K562 (cell line): ENCODE results near the gene MKRN2OS. TPM values are rescaled to one million over a fixed set of nuclear protein-coding genes. Genes with fewer than 3 reads are reported as not detected.
A peak's percentile ranks its signal among the peaks of the same experiment; 100 is the strongest.

ENCODE experiments used
- ATAC-seq: fragments of 200-7000 bp; cut with Tn5 transposase; 3 replicates; pipeline ENCODE4 v1.9.1; 2020; ENCODE audit warnings: moderate library complexity
- BruUV-seq: library from RNA; stranded (reverse); fragments of 400-500 nt; replicated peaks from 2 replicates; lab custom pipeline; 2021; lab: Mats Ljungman, UMichigan
- CTCF ChIA-PET: fragments of 300-600 bp; formaldehyde crosslinking; extraction: SDS; loops from one replicate; lab custom pipeline; 2021; ENCODE audit warnings: low intra/inter-chr PET ratio; lab: Yijun Ruan, JAX
- POLR2A ChIA-PET: fragments of 300-600, 350-650 bp; sonication (Branson Sonifier 250); formaldehyde crosslinking; extraction: SDS; loops from one replicate; lab custom pipeline; 2021; ENCODE audit warnings: antibody characterized with exemption, inconsistent platforms; lab: Yijun Ruan, JAX
- DNase-seq, 4 experiments: peaks; one replicate each; pipeline versions ENCODE4 v3.0.0 to v3.0.0-alpha.2; 2011 to 2018; ENCODE audit warnings: low spot score in 3 of 4, mixed read lengths in 3 of 4; ENCODE audit errors: extremely low read depth in 1 of 4
- FAIRE-seq: peaks from 2 replicates; lab custom pipeline; 2011; peaks lifted over from hg19 to GRCh38; lab: Jason Lieb, UNC
- H2AFZ ChIP-seq: 2 replicates; pipeline ENCODE4 v1.6.0; 2011; ENCODE audit warnings: low read depth, low read length, control low read depth, inconsistent platforms
- H3K27ac ChIP-seq: fragments of 200-600 bp; 3 replicates; pipeline ENCODE4 v1.8.0; 2011; ENCODE audit warnings: low read depth, mild to moderate bottlenecking, control low read depth, inconsistent platforms, low read length, moderate library complexity, mixed read lengths; ENCODE audit errors: extremely low read depth
- H3K27me3 ChIP-seq, 2 experiments: fragments of 300-600 bp in 1 of 2; 2 replicates in 1 of 2; 3 replicates in 1 of 2; pipeline versions ENCODE4 v1.6.0 to v1.8.0; 2011; ENCODE audit warnings: inconsistent platforms in 2 of 2, low read length in 2 of 2, mild to moderate bottlenecking in 1 of 2, mixed read lengths in 1 of 2, moderate library complexity in 1 of 2; ENCODE audit not compliant: control insufficient read depth in 2 of 2, insufficient read depth in 2 of 2
- H3K36me3 ChIP-seq: fragments of 300-600 bp; 3 replicates; pipeline ENCODE4 v1.8.0; 2011; ENCODE audit warnings: mild to moderate bottlenecking, low read length, inconsistent platforms; ENCODE audit not compliant: control insufficient read depth, insufficient read depth
- H3K4me1 ChIP-seq, 2 experiments: fragments of 200-600 bp in 1 of 2; replicated peaks in 1 of 2; 2 replicates in 1 of 2; 3 replicates in 1 of 2; pipeline versions ENCODE4 v1.5.1 to v1.8.0; 2011; ENCODE audit warnings: inconsistent platforms in 2 of 2, low read length in 2 of 2, mild to moderate bottlenecking in 1 of 2, mixed read lengths in 1 of 2, moderate library complexity in 1 of 2; ENCODE audit not compliant: control insufficient read depth in 2 of 2, insufficient read depth in 2 of 2
- H3K4me2 ChIP-seq: 2 replicates; pipeline ENCODE4 v1.6.1; 2011; ENCODE audit warnings: low read length, control low read depth, inconsistent platforms, mixed read lengths; ENCODE audit not compliant: insufficient read depth
- H3K4me3 ChIP-seq: fragments of 200-600 bp; sonication (generic), shearing (Covaris generic); 2 replicates; pipeline ENCODE4 v1.5.1; 2016; ENCODE audit warnings: control low read depth, inconsistent platforms
- H3K79me2 ChIP-seq: fragments of 200-600 bp; 3 replicates; pipeline ENCODE4 v1.8.0; 2011; ENCODE audit warnings: low read length, inconsistent platforms; ENCODE audit not compliant: control insufficient read depth, insufficient read depth
- H3K9ac ChIP-seq, 2 experiments: 2 replicates each; pipeline versions ENCODE4 v1.6.0 to v1.6.1; 2011; ENCODE audit warnings: low read depth in 2 of 2, low read length in 2 of 2, control low read depth in 1 of 2, inconsistent platforms in 1 of 2, mild to moderate bottlenecking in 1 of 2, mixed read lengths in 1 of 2; ENCODE audit not compliant: insufficient read depth in 1 of 2
- H3K9me1 ChIP-seq: one replicate; pipeline ENCODE4 v1.6.0; 2011; ENCODE audit warnings: inconsistent platforms, mild to moderate bottlenecking, low read length, moderate library complexity; ENCODE audit not compliant: control insufficient read depth, insufficient read depth
- H3K9me3 ChIP-seq: replicated peaks from 2 replicates; pipeline ENCODE4 v1.5.1; 2011; ENCODE audit warnings: low read depth, low read length, inconsistent platforms; ENCODE audit not compliant: control insufficient read depth, insufficient read depth
- H4K20me1 ChIP-seq: replicated peaks from 2 replicates; pipeline ENCODE4 v1.6.1; 2011; ENCODE audit warnings: low read length, inconsistent platforms, mixed read lengths; ENCODE audit not compliant: control insufficient read depth, insufficient read depth
- ADNP ChIP-seq: fragments of 200-800 bp; sonication (Bioruptor generic); IDR thresholded peaks from 2 replicates; pipeline ENCODE4 v1.6.1; 2016; ENCODE audit warnings: missing genetic modification characterization, missing compliant biosample characterization
- BACH1 ChIP-seq: fragments of 200-800 bp; sonication (Bioruptor generic); IDR thresholded peaks from 2 replicates; pipeline ENCODE4 v1.6.1; 2016; ENCODE audit warnings: missing genetic modification characterization, missing compliant biosample characterization
- CSDE1 ChIP-seq, 2 experiments: fragments of 450-650 bp; IDR thresholded peaks; 2 replicates each; pipeline ENCODE4 v1.6.1; 2016; ENCODE audit warnings: mild to moderate bottlenecking in 1 of 2
- HDAC6 ChIP-seq: IDR thresholded peaks from 2 replicates; pipeline ENCODE4 v1.6.1; 2012; ENCODE audit warnings: low read depth, mild to moderate bottlenecking, control low read depth, inconsistent platforms, low read length, moderate library complexity
- MEIS2 ChIP-seq: fragments of 450-650 bp; IDR thresholded peaks from 2 replicates; pipeline ENCODE4 v1.6.1; 2014; ENCODE audit warnings: mild to moderate bottlenecking; ENCODE audit not compliant: partially characterized antibody
- NFRKB ChIP-seq: fragments of 450-650 bp; IDR thresholded peaks from 2 replicates; pipeline ENCODE4 v1.6.1; 2016; ENCODE audit warnings: low read depth
- NUFIP1 ChIP-seq: fragments of 450-650 bp; IDR thresholded peaks from 2 replicates; pipeline ENCODE4 v1.6.1; 2018; ENCODE audit not compliant: partially characterized antibody
- RBM15 ChIP-seq: fragments of 200-400 bp; formaldehyde crosslinking; IDR thresholded peaks from 2 replicates; pipeline ENCODE4 v1.6.1; 2018; ENCODE audit warnings: mild to moderate bottlenecking, low read length, moderate library complexity; ENCODE audit not compliant: insufficient read depth
- SNAPC5 ChIP-seq: fragments of 250-450 bp; sonication (Bioruptor Pico); IDR thresholded peaks from 2 replicates; pipeline ENCODE4 v1.8.0; 2021; ENCODE audit warnings: moderate library complexity, mild to moderate bottlenecking, inconsistent platforms
- SP2 ChIP-seq: IDR thresholded peaks from 2 replicates; pipeline ENCODE4 v1.6.1; 2011; ENCODE audit warnings: mild to moderate bottlenecking, low read depth, low read length, moderate library complexity; ENCODE audit not compliant: poor library complexity, severe bottlenecking; ENCODE audit errors: extremely low read depth
- ZNF134 ChIP-seq: fragments of 250-450 bp; sonication (Bioruptor Pico); conservative IDR thresholded peaks from 2 replicates; pipeline ENCODE4 v1.4.0; 2020
- ZNF3 ChIP-seq: fragments of 250-450 bp; sonication (Bioruptor Pico); IDR thresholded peaks from 2 replicates; pipeline ENCODE4 v1.5.0; 2021; ENCODE audit warnings: mild to moderate bottlenecking, moderate library complexity
- WGBS: fragments of 100-300 bp; shearing (Covaris generic); methylation state at CpG from one replicate; pipeline ENCODE4 v1.1.6; 2016; ENCODE audit warnings: low coverage, mixed read lengths; ENCODE audit not compliant: insufficient coverage; ENCODE audit errors: missing lambda C conversion rate; 5-methylcytosine and 5-hydroxymethylcytosine counted together
- in situ Hi-C: fragments of 300-500 bp; cut with MboI; formaldehyde crosslinking; loops from 4 replicates; pipeline ENCODE4 v1.15.0; 2018; ENCODE audit warnings: inconsistent platforms, mixed read lengths
- intact Hi-C: fragments of 100-400 bp; cut with micrococcal nuclease; formaldehyde crosslinking; loops from 2 replicates; pipeline ENCODE4 v1.14.2; 2022
- polyA plus RNA-seq, 8 experiments: library from polyadenylated mRNA; depleted of rRNA in 4 of 8; stranded (reverse) in 5 of 8; unstranded in 3 of 8; fragments of >200 nt; fragmentation: Nextera tagmentation in 2 of 8; fragmentation: Illumina TruSeq in 1 of 8; extraction: Ambion mirVana in 2 of 8; extraction: Trizol in 1 of 8; gene quantifications; 2 replicates each; pipeline versions ENCODE4 v1.2.1 to v1.2.3, GENCODE V29; 2011 to 2014; ENCODE audit warnings: inconsistent platforms in 1 of 8, missing spikeins in 1 of 8
- total RNA-seq, 7 experiments: library from RNA; depleted of rRNA in 6 of 7; stranded (reverse); fragments of >200 nt in 6 of 7; fragmentation: Illumina TruSeq in 2 of 7; extraction: Trizol in 2 of 7; gene quantifications; 2 replicates each; pipeline versions ENCODE4 v1.2.1 to v1.2.3, GENCODE V29; 2011 to 2021; ENCODE audit warnings: low replicate concordance in 1 of 7

The MKRN2OS gene
- total and polyA plus RNA-seq, 9 of the 15 experiments (the other 6 are each of a cell fraction or from before 2014, with no cell fraction given), result 0.11 to 0.27 (median 0.17) TPM; not detected in 6

- ChIA-PET POLR2A (interaction anchor here (0.5 to 1.8 kb wide), 6 partner anchors 9 to 79 kb away, joined by 3 to 7 read pairs (median 4); no protein-coding TSS in a partner anchor), CTCF (no interaction called here)
- H3K9me3 ChIP-seq, result no peaks in the 10 kb centered on the region
- intact Hi-C loops (no loop called here), in situ Hi-C loops (no loop called here)
- H3K4me1 ChIP-seq, result no peaks in the 10 kb centered on the region
- WGBS, result 92% methylated on average over 6 of the region's 6 CpGs
- DNase-seq (no peak), ATAC-seq (peak; percentile 24; the same call in 1 of the 3 replicates), FAIRE-seq (no peak)
- BruUV-seq, result no TSS peak
- TF ChIP-seq SP2 (peak; percentile 1), ZNF134 (CRISPR knock-in tag) (no peak)
- no peak overlapping the region for H3K4me3 ChIP-seq
- no peak overlapping the region for H3K27ac ChIP-seq
- H3K9ac ChIP-seq, result no peak overlapping the region
- no peak overlapping the region for H2AFZ ChIP-seq
- H4K20me1 ChIP-seq, result no peaks in the 10 kb centered on the region
- H3K4me2 ChIP-seq, result no peak overlapping the region
- H3K27me3 ChIP-seq, result no peaks in the 10 kb centered on the region
- H3K79me2 ChIP-seq, result no peaks in the 10 kb centered on the region
- H3K36me3 ChIP-seq, result peaks cover 93% of the 10 kb centered on the region
- no peaks in the 10 kb centered on the region for H3K9me1 ChIP-seq
Observed at GRCh38 chr3:12574131-12574530, 28.8 kb upstream of the MKRN2OS start.

- no peaks in the 10 kb centered on the region for H3K9me3 ChIP-seq
- H3K4me1 ChIP-seq, result no peaks in the 10 kb centered on the region
- no peak overlapping the region for H3K27ac ChIP-seq
- DNase-seq (no peak), FAIRE-seq (no peak), ATAC-seq (no peak)
- BruUV-seq, result no TSS peak
- in situ Hi-C loops, result no loop called here
- peaks cover 84% of the 10 kb centered on the region for H3K36me3 ChIP-seq
- ChIA-PET CTCF (no interaction called here), POLR2A (interaction anchor here (1.1 to 4.0 kb wide), 3 partner anchors 9 to 15 kb away, joined by 4 to 23 read pairs (median 5); partner anchors contain the start of gene MKRN2)
- TF ChIP-seq NFRKB (no peak), MEIS2 (no peak), RBM15 (no peak), ADNP (tag) (no peak), ZNF3 (no peak), BACH1 (tag) (no peak), CSDE1 (IDR thresholded peaks at IDR 0.05) (no peak), SNAPC5 (CRISPR knock-in tag) (no peak), NUFIP1 (no peak), HDAC6 (no peak)
- H3K4me3 ChIP-seq, result no peak overlapping the region
- no peak overlapping the region for H3K4me2 ChIP-seq
- intact Hi-C loops, result no loop called here
- peaks cover 18% of the 10 kb centered on the region for H3K79me2 ChIP-seq
- H4K20me1 ChIP-seq, result no peaks in the 10 kb centered on the region
- H2AFZ ChIP-seq, result no peak overlapping the region
- WGBS, result 90% methylated on average over 11 of the region's 11 CpGs
- peak overlapping the region in 1 of 2 experiments; percentile 47; a peak in 1 of 4 replicates for H3K9ac ChIP-seq
- no peaks in the 10 kb centered on the region for H3K27me3 ChIP-seq
- H3K9me1 ChIP-seq, result no peaks in the 10 kb centered on the region
Observed at GRCh38 chr3:12571986-12572385, 26.7 kb upstream of the MKRN2OS start.
